Stimulated activated CD4-positive, alpha-beta T cell treated with anti-CD3 and anti-CD28 coated beads, Interleukin-2, amount 100 ng/mL, for 24 hours (primary cell): Measurements from ENCODE around the gene RARG.
"Not testable (repeated sequence)": the region's sequence is repeated elsewhere in the genome, so short reads cannot be mapped to it uniquely, and the experiment has no call there.

Experiments used
- DNase-seq, 2 donors: peaks; one replicate each; pipeline ENCODE4 v3.0.0-alpha.2; 2020

Gene RARG

GRCh38 chr12:53190108-53190729, 41.8 kb downstream of the RARG start:
- DNase-seq = peak; percentile 55 to 63

GRCh38 chr12:53187145-53187899, 44.7 kb downstream of the RARG start:
- no peak for DNase-seq

- no peak for DNase-seq
Measured at GRCh38 chr12:53186745-53187144, 45.3 kb downstream of the RARG start.

- no peak for DNase-seq
Measured at GRCh38 chr12:53185582-53186153, 46.3 kb downstream of the RARG start.

GRCh38 chr12:53184828-53185227, 47.2 kb downstream of the RARG start:
- DNase-seq = no peak

GRCh38 chr12:53182903-53183302, 49.1 kb downstream of the RARG start:
- DNase-seq = no peak

GRCh38 chr12:53181935-53182334, 50.1 kb downstream of the RARG start:
- no peak for DNase-seq

GRCh38 chr12:53180931-53181645, 50.9 kb downstream of the RARG start:
- DNase-seq = peak; percentile 78 to 84

GRCh38 chr12:53180220-53180930, 51.6 kb downstream of the RARG start, which contains the start of the genes CSAD and ZNF740:
Gene CSAD, minus strand, starts transcription at chr12:53180925. Its CDS starts 7,455 bp downstream, at chr12:53173470.
Gene ZNF740, plus strand, starts transcription at chr12:53180722. Its CDS starts 1,262 bp downstream, at chr12:53181984.
- DNase-seq = peak; percentile 98

- no peak for DNase-seq
Measured at GRCh38 chr12:53179687-53180219, 52.3 kb downstream of the RARG start.

- not testable (repeated sequence) for DNase-seq
Measured at GRCh38 chr12:53178803-53179202, 53.2 kb downstream of the RARG start.

GRCh38 chr12:53177447-53177846, 54.6 kb downstream of the RARG start:
- not testable (repeated sequence) for DNase-seq

- no peak for DNase-seq
Measured at GRCh38 chr12:53176750-53177149, 55.3 kb downstream of the RARG start.

- DNase-seq = no peak
Measured at GRCh38 chr12:53174881-53175491, 57.0 kb downstream of the RARG start.

GRCh38 chr12:53173085-53173715, 58.8 kb downstream of the RARG start:
- DNase-seq = no peak

- no peak for DNase-seq
Measured at GRCh38 chr12:53172352-53172751, 59.7 kb downstream of the RARG start.

GRCh38 chr12:53171725-53172329, 60.2 kb downstream of the RARG start:
- DNase-seq = no peak

GRCh38 chr12:53170876-53171724, 60.9 kb downstream of the RARG start:
- no peak for DNase-seq

- no peak for DNase-seq
Measured at GRCh38 chr12:53170215-53170614, 61.8 kb downstream of the RARG start.

GRCh38 chr12:53169644-53170043, 62.4 kb downstream of the RARG start:
- no peak for DNase-seq
